Measurements from ENCODE around the gene C2orf78. TPM values are rescaled to one million over a fixed set of nuclear protein-coding genes. Genes with fewer than 3 reads are reported as not detected.
A peak's percentile ranks its signal among the peaks of the same experiment; 100 is the strongest.

The C2orf78 gene
- total and polyA plus RNA-seq, 2 donors (not counting 3 experiments of a cell fraction or from before 2014, with no cell fraction given) = not detected

DNA sequence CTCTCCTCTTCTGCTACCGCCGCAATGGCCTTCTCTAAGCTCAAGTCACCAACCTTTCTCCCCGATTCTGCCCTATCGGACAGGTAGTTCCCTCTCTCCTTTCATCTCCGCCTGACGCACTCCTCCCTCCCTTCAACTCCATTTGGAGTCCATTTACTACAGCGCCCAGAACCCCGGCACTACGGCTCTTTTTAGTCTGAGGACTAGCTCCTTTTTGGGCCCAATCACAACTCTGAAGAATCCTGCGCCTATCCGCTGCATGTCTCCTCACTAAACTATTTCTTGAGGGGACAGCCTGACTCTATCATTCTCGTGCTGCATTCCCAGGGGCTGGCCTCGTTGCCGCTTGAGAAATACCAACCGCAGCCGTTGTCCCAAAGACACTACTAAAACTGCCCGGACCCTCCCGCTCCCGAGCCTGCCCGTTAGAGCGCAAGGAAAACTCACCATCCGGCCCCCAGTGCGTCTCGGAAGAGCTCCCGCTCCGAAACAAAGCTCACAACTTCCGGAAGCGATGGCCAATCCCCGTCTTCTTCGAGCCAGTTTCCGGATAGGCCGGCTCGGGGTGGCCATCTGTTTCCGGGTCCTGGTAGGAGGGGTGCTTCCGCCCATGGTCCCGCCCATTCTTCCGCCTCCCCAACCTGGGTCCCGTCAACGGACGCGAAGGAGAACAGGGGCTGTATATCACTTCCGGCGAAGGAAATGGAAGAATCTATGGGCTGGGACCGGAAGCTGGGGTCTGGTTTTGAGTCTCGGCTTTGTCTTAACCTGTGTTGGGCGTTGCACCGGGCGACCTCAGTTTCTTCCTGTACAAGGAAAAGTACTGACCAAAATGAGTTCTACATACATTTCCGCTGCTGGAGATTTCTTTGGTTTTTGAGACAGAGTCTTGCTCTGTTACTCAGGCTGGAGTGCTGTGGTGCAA lies 46.9 kb upstream of the C2orf78 start, which contains the start of gene TPRKB:
TPRKB (minus strand) TSS at position 491 of the 925 bp plus-strand sequence. CDS start 2,776 bp downstream, outside the sequence.
- dilution Hi-C loops (cut with MboI; ENCODE audit: extremely low pct_ligation_motif_present, low sequenced_read_pairs) (no loop called here), intact Hi-C loops (cut with micrococcal nuclease) (loop anchor here (1.0 to 5.0 kb wide), 6 partner anchors 9 to 792 kb away; partner anchors contain the start of genes AUP1, DGUOK, DUSP11 and HTRA2)
- TF ChIP-seq GATA2 (IDR thresholded peaks at IDR 0.05; ENCODE audit: insufficient read depth, insufficient read length, low read depth, low read length) (no peak), MYC (IDR thresholded peaks at IDR 0.05; ENCODE audit: low read depth, low read length) (no peak), POLR2AphosphoS5 (IDR thresholded peaks at IDR 0.05; ENCODE audit: insufficient read depth, low read depth, low read length) (peak; percentile 90), JUN (IDR thresholded peaks at IDR 0.05; ENCODE audit: borderline replicate concordance, insufficient read depth, insufficient read length, low read depth) (no peak), POLR2A (IDR thresholded peaks at IDR 0.05; ENCODE audit: low read depth, low read length) (peak; percentile 63)
- TF ChIP-seq, protein P1, sequence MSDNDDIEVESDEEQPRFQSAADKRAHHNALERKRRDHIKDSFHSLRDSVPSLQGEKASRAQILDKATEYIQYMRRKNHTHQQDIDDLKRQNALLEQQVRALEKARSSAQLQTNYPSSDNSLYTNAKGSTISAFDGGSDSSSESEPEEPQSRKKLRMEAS (IDR thresholded peaks at IDR 0.05; ENCODE audit: insufficient read depth, insufficient read length) = no peak
- peak; percentile 95 for DNase-seq (ENCODE audit: low read depth, low spot score)
- ChIA-PET POLR2A (interaction anchor here (0.9 to 1.7 kb wide), 3 partner anchors 10 to 351 kb away, joined by 3 to 11 read pairs (median 3); partner anchors contain the start of gene ALMS1), CTCF (interaction anchor here (0.6 to 1.5 kb wide), 13 partner anchors 10 to 513 kb away, joined by 3 to 8 read pairs (median 4); partner anchors contain the start of genes DUSP11 and STAMBP)
- H3K4me1 ChIP-seq (ENCODE audit: control insufficient read depth, extremely low read depth, insufficient read depth, low read length) = peaks cover 16% of the 10 kb centered on the region
- no peaks in the 10 kb centered on the region for H3K9me3 ChIP-seq (replicated peaks; ENCODE audit: control insufficient read depth, insufficient read depth, low read length)
- H2AFZ ChIP-seq (ENCODE audit: low read depth, low read length) = peak within 1 kb of the TSS; percentile 82
- peak; percentile 99 for FAIRE-seq
- H3K9ac ChIP-seq (replicated peaks; ENCODE audit: extremely low read depth, insufficient read depth, low read length) = peak within 1 kb of the TSS; percentile 94
- BruUV-seq (replicated peaks) = no TSS peak
- H3K9me1 ChIP-seq (replicated peaks; ENCODE audit: control insufficient read depth, extremely low read depth, insufficient read depth, low read length) = no peaks in the 10 kb centered on the region
- peak within 1 kb of the TSS; percentile 88 for H3K27ac ChIP-seq (ENCODE audit: insufficient read depth, low read depth, low read length)
- H3K27me3 ChIP-seq (ENCODE audit: control insufficient read depth in 2 of 2, insufficient read depth in 2 of 2, low read length in 2 of 2) = no peaks in the 10 kb centered on the region
- H3K4me2 ChIP-seq (ENCODE audit: insufficient read depth, low read length) = peak within 1 kb of the TSS; percentile 96
- H3K36me3 ChIP-seq (ENCODE audit: control insufficient read depth in 2 of 2, extremely low read depth in 1 of 2, insufficient read depth in 2 of 2, low read length in 2 of 2) = peaks cover 0 to 3% of the 10 kb centered on the region in 2 experiments
- peak within 1 kb of the TSS; percentile 75 to 98 (median 82) for H3K4me3 ChIP-seq (replicated peaks in 1 of 3; ENCODE audit: insufficient read depth in 1 of 3, low read depth in 1 of 3, low read length in 3 of 3)
- no peaks in the 10 kb centered on the region for H4K20me1 ChIP-seq (replicated peaks; ENCODE audit: control insufficient read depth, extremely low read depth, insufficient read depth, low read length)
- peaks cover 8% of the 10 kb centered on the region for H3K79me2 ChIP-seq (ENCODE audit: control insufficient read depth, insufficient read depth, low read length)
